Hematopoietic multipotent progenitor cell treated with erythropoietin and hydrocortisone succinate and interleukin-3 and kit ligand, for 17 days (in vitro differentiated cells): Measurements from ENCODE around the gene CD2AP.
"Not testable (repeated sequence)": the region's sequence is repeated elsewhere in the genome, so short reads cannot be mapped to it uniquely, and the experiment has no call there.

ENCODE experiments used
- DNase-seq: peaks from one replicate; pipeline ENCODE4 v3.0.0-alpha.2; 2015; ENCODE audit warnings: low spot score

The CD2AP gene

GRCh38 chr6:47477497-47478232 lies at the start of gene CD2AP:
TSS of gene CD2AP (plus strand) at chr6:47477789. CDS start at chr6:47478245, 456 bp downstream.
- peak; percentile 90 for DNase-seq

- no peak for DNase-seq
Measured at GRCh38 chr6:47428288-47428687, 49.3 kb upstream of the CD2AP start.

- DNase-seq, result no peak
Measured at GRCh38 chr6:47428746-47429664, 48.6 kb upstream of the CD2AP start.

GRCh38 chr6:47434372-47435253 lies 43.0 kb upstream of the CD2AP start:
- no peak for DNase-seq

GRCh38 chr6:47435254-47435612 lies 42.4 kb upstream of the CD2AP start:
- no peak for DNase-seq

- no peak for DNase-seq
Measured at GRCh38 chr6:47437592-47437991, 40.0 kb upstream of the CD2AP start.

GRCh38 chr6:47438481-47439347 lies 38.9 kb upstream of the CD2AP start:
- no peak for DNase-seq

- DNase-seq, result no peak
Measured at GRCh38 chr6:47439348-47439668, 38.3 kb upstream of the CD2AP start.

- DNase-seq, result no peak
Measured at GRCh38 chr6:47440719-47441118, 36.9 kb upstream of the CD2AP start.

GRCh38 chr6:47444964-47445363 lies 32.6 kb upstream of the CD2AP start:
- not testable (repeated sequence) for DNase-seq

GRCh38 chr6:47446669-47447330 lies 30.8 kb upstream of the CD2AP start:
- DNase-seq, result no peak

GRCh38 chr6:47447722-47448121 lies 29.9 kb upstream of the CD2AP start:
- DNase-seq, result no peak

GRCh38 chr6:47451162-47451561 lies 26.4 kb upstream of the CD2AP start:
- DNase-seq, result no peak

- DNase-seq, result no peak
Measured at GRCh38 chr6:47452899-47453298, 24.7 kb upstream of the CD2AP start.

- no peak for DNase-seq
Measured at GRCh38 chr6:47453372-47453936, 24.1 kb upstream of the CD2AP start.

GRCh38 chr6:47454713-47455396 lies 22.7 kb upstream of the CD2AP start:
- no peak for DNase-seq

GRCh38 chr6:47455533-47456209 lies 21.9 kb upstream of the CD2AP start:
- no peak for DNase-seq

GRCh38 chr6:47456536-47456975 lies 21.0 kb upstream of the CD2AP start:
- DNase-seq, result no peak

GRCh38 chr6:47457370-47457769 lies 20.2 kb upstream of the CD2AP start:
- DNase-seq, result no peak
